H9 (cell line): Measurements from ENCODE around the gene RPS19BP1. TPM values are rescaled to one million over a fixed set of nuclear protein-coding genes. Genes with fewer than 3 reads are reported as not detected.

Experiments used
- DNase-seq: peaks from one replicate; pipeline ENCODE4 v3.0.0-alpha.2; 2017
- H2AFZ ChIP-seq: one replicate; pipeline ENCODE4 v1.6.1; 2013; ENCODE audit warnings: mild to moderate bottlenecking, low read length, control low read depth, moderate library complexity
- H2AK5ac ChIP-seq: 2 replicates; pipeline ENCODE4 v1.6.1; 2013; ENCODE audit warnings: low read length, control low read depth, mixed read lengths; ENCODE audit not compliant: insufficient read length
- H2BK120ac ChIP-seq: one replicate; pipeline ENCODE4 v1.6.1; 2013; ENCODE audit warnings: low read depth, mild to moderate bottlenecking, low read length, control low read depth, inconsistent platforms; ENCODE audit not compliant: poor library complexity, severe bottlenecking
- H2BK12ac ChIP-seq: 2 replicates; pipeline ENCODE4 v1.6.1; 2013; ENCODE audit warnings: low read length, control low read depth, mixed read lengths, low read depth; ENCODE audit not compliant: insufficient read length
- H2BK15ac ChIP-seq: 2 replicates; pipeline ENCODE4 v1.6.1; 2013; ENCODE audit warnings: low read depth, low read length, control low read depth
- H2BK20ac ChIP-seq: one replicate; pipeline ENCODE4 v1.6.1; 2013; ENCODE audit warnings: low read depth, mild to moderate bottlenecking, low read length, control low read depth, inconsistent platforms; ENCODE audit not compliant: poor library complexity, severe bottlenecking
- H2BK5ac ChIP-seq: 2 replicates; pipeline ENCODE4 v1.6.1; 2013; ENCODE audit warnings: low read length, control low read depth, mixed read lengths; ENCODE audit not compliant: insufficient read length
- H3K14ac ChIP-seq: 2 replicates; pipeline ENCODE4 v1.6.1; 2013; ENCODE audit warnings: low read length, control low read depth; ENCODE audit not compliant: insufficient read depth
- H3K18ac ChIP-seq: 2 replicates; pipeline ENCODE4 v1.6.1; 2013; ENCODE audit warnings: low read depth, mild to moderate bottlenecking, mixed read lengths, low read length, control low read depth; ENCODE audit not compliant: insufficient read length
- H3K23ac ChIP-seq: 2 replicates; pipeline ENCODE4 v1.6.1; 2013; ENCODE audit warnings: low read length, control low read depth, mixed read lengths, low read depth; ENCODE audit not compliant: insufficient read length
- H3K23me2 ChIP-seq: 2 replicates; pipeline ENCODE4 v1.6.1; 2013; ENCODE audit warnings: low read depth, mild to moderate bottlenecking, mixed read lengths, low read length, control low read depth; ENCODE audit not compliant: insufficient read length, poor library complexity, severe bottlenecking
- H3K27ac ChIP-seq: 2 replicates; pipeline ENCODE4 v1.5.1; 2013; ENCODE audit warnings: low read length, control low read depth, mixed read lengths, low read depth; ENCODE audit not compliant: insufficient read length
- H3K27me3 ChIP-seq: 2 replicates; pipeline ENCODE4 v1.6.1; 2013; ENCODE audit warnings: low read length, control low read depth, inconsistent platforms; ENCODE audit not compliant: insufficient read depth
- H3K4ac ChIP-seq: 2 replicates; pipeline ENCODE4 v1.6.1; 2013; ENCODE audit warnings: low read depth, mild to moderate bottlenecking, control low read depth, inconsistent platforms, low read length, moderate library complexity
- H3K4me1 ChIP-seq: 2 replicates; pipeline ENCODE4 v1.6.1; 2013; ENCODE audit warnings: low read length, control low read depth, inconsistent platforms; ENCODE audit not compliant: insufficient read depth
- H3K4me2 ChIP-seq: 2 replicates; pipeline ENCODE4 v1.6.1; 2013; ENCODE audit warnings: low read length, control low read depth, mixed read lengths; ENCODE audit not compliant: insufficient read length, insufficient read depth
- H3K56ac ChIP-seq: 2 replicates; pipeline ENCODE4 v1.6.1; 2013; ENCODE audit warnings: low read depth, mild to moderate bottlenecking, mixed read lengths, low read length, control low read depth; ENCODE audit not compliant: insufficient read length
- H3K79me1 ChIP-seq: 2 replicates; pipeline ENCODE4 v1.6.1; 2013; ENCODE audit warnings: low read depth, mild to moderate bottlenecking, moderate library complexity, low read length, control low read depth, inconsistent platforms; ENCODE audit not compliant: insufficient read depth, poor library complexity, severe bottlenecking
- H3K79me2 ChIP-seq: 2 replicates; pipeline ENCODE4 v1.6.1; 2013; ENCODE audit warnings: low read length, control low read depth, inconsistent platforms; ENCODE audit not compliant: insufficient read depth
- H3K9ac ChIP-seq: 2 replicates; pipeline ENCODE4 v1.6.1; 2013; ENCODE audit warnings: low read length, control low read depth, mixed read lengths; ENCODE audit not compliant: insufficient read length; ENCODE audit errors: extremely low read depth
- H3K9me3 ChIP-seq: one replicate; pipeline ENCODE4 v1.6.1; 2013; ENCODE audit warnings: low read depth, low read length, inconsistent platforms; ENCODE audit not compliant: control insufficient read depth
- H3T11ph ChIP-seq: one replicate; pipeline ENCODE4 v1.6.1; 2013; ENCODE audit warnings: mild to moderate bottlenecking, low read length, control low read depth, inconsistent platforms
- H4K20me1 ChIP-seq: one replicate; pipeline ENCODE4 v1.6.1; 2013; ENCODE audit not compliant: control insufficient read depth, insufficient read length, insufficient read depth
- H4K5ac ChIP-seq: 2 replicates; pipeline ENCODE4 v1.6.1; 2013; ENCODE audit warnings: low read depth, mild to moderate bottlenecking, mixed read lengths, low read length, control low read depth; ENCODE audit not compliant: insufficient read length
- H4K8ac ChIP-seq: replicated peaks from 2 replicates; pipeline ENCODE4 v1.6.1; 2013; ENCODE audit warnings: low read length, control low read depth, mixed read lengths, low read depth; ENCODE audit not compliant: insufficient read length
- H4K91ac ChIP-seq: 2 replicates; pipeline ENCODE4 v1.6.1; 2013; ENCODE audit warnings: low read depth, mild to moderate bottlenecking, moderate library complexity, mixed read lengths, low read length, control low read depth; ENCODE audit not compliant: insufficient read length
- H3K27ac Mint-ChIP-seq, 3 experiments: 2 replicates in 2 of 3; 3 replicates in 1 of 3; pipeline ENCODE4 v1.8.0; 2020 to 2021; ENCODE audit warnings: mixed read lengths in 3 of 3, mild to moderate bottlenecking in 1 of 3, moderate library complexity in 1 of 3
- H3K27me3 Mint-ChIP-seq: 2 replicates; pipeline ENCODE4 v1.8.0; 2021; ENCODE audit warnings: low read depth, mild to moderate bottlenecking, moderate library complexity, mixed read lengths
- H3K36me3 Mint-ChIP-seq, 3 experiments: 2 replicates in 2 of 3; 3 replicates in 1 of 3; pipeline ENCODE4 v1.8.0; 2020 to 2021; ENCODE audit warnings: low read depth in 3 of 3, mixed read lengths in 3 of 3; ENCODE audit not compliant: insufficient read depth in 1 of 3
- H3K4me1 Mint-ChIP-seq, 2 experiments: 2 replicates each; pipeline ENCODE4 v1.8.0; 2020; ENCODE audit warnings: mixed read lengths in 2 of 2
- H3K4me3 Mint-ChIP-seq, 2 experiments: 2 replicates in 1 of 2; 3 replicates in 1 of 2; pipeline ENCODE4 v1.8.0; 2020 to 2021; ENCODE audit warnings: mild to moderate bottlenecking in 2 of 2, mixed read lengths in 2 of 2, moderate library complexity in 1 of 2
- H3K9me3 Mint-ChIP-seq, 2 experiments: 2 replicates in 1 of 2; 3 replicates in 1 of 2; pipeline ENCODE4 v1.8.0; 2020; ENCODE audit warnings: mild to moderate bottlenecking in 2 of 2, mixed read lengths in 2 of 2, moderate library complexity in 1 of 2
- CTCF ChIP-seq: fragments of 200-600 bp; sonication (generic); conservative IDR thresholded peaks from 3 replicates; pipeline ENCODE4 v1.8.0; 2021; ENCODE audit warnings: antibody characterized with exemption, mild to moderate bottlenecking
- WGBS: extraction: QIAGEN DNeasy Blood & Tissue Kit; methylation state at CpG from one replicate; pipeline ENCODE4 v1.1.7; 2013; ENCODE audit warnings: missing lambda C conversion rate, low lambda C conversion rate, mixed read lengths; ENCODE audit not compliant: insufficient read length; ENCODE audit errors: extremely low coverage; 5-methylcytosine and 5-hydroxymethylcytosine counted together
- total RNA-seq: library from RNA; stranded (reverse); gene quantifications from 2 replicates; pipeline ENCODE4 v1.2.1, GENCODE V29; 2021

Gene RPS19BP1
- total RNA-seq, 1 experiment from 2014 or later, result 65.0 TPM

- TF ChIP-seq CTCF, result no peak; the same call in 2 of the 3 replicates
- Mint-ChIP-seq H3K4me1 (peaks cover 42 to 53% of the 10 kb centered on the region in 2 experiments), H3K36me3 (peaks cover 8 to 49% (median 40%) of the 10 kb centered on the region in 3 experiments), H3K9me3 (no peaks in the 10 kb centered on the region; a peak in 2 of 5 replicates), H3K27me3 (no peaks in the 10 kb centered on the region), H3K4me3 (peak overlapping the region in 1 of 2 experiments; percentile 48; a peak in 1 of 5 replicates), H3K27ac (no peak overlapping the region)
- DNase-seq, result no peak
- no peak overlapping the region for H2BK120ac ChIP-seq
- no CpG with 5 or more reads among the region's 17 CpGs for WGBS
- no peak overlapping the region for H2AFZ ChIP-seq
- H2AK5ac ChIP-seq, result no peak overlapping the region
- H2BK12ac ChIP-seq, result no peak overlapping the region
- no peaks in the 10 kb centered on the region for H3K9me3 ChIP-seq
- peaks cover 6% of the 10 kb centered on the region for H3K23me2 ChIP-seq
- H2BK15ac ChIP-seq, result no peak overlapping the region
- H3K27ac ChIP-seq, result no peak overlapping the region
- peaks cover 3% of the 10 kb centered on the region; the same call in 1 of the 2 replicates for H3K4me1 ChIP-seq
- H2BK20ac ChIP-seq, result no peak overlapping the region
- no peak overlapping the region for H4K5ac ChIP-seq
- no peak overlapping the region for H4K8ac ChIP-seq
- H3K27me3 ChIP-seq, result no peaks in the 10 kb centered on the region
- H4K20me1 ChIP-seq, result no peaks in the 10 kb centered on the region
- no peak overlapping the region for H3T11ph ChIP-seq
- no peak overlapping the region for H2BK5ac ChIP-seq
- H3K4ac ChIP-seq, result no peak overlapping the region
- H3K79me1 ChIP-seq, result no peaks in the 10 kb centered on the region
- peaks cover 2% of the 10 kb centered on the region; the same call in 1 of the 2 replicates for H3K79me2 ChIP-seq
- no peak overlapping the region for H4K91ac ChIP-seq
- H3K18ac ChIP-seq, result no peak overlapping the region
- H3K9ac ChIP-seq, result no peak overlapping the region
- H3K14ac ChIP-seq, result no peak overlapping the region
- H3K4me2 ChIP-seq, result no peak overlapping the region
- H3K23ac ChIP-seq, result no peak overlapping the region
- H3K56ac ChIP-seq, result no peak overlapping the region
Measured at GRCh38 chr22:39529487-39529851, 3.1 kb downstream of the RPS19BP1 start.
